ENCODE measurements around the gene MRPS2.

MRPS2 gene

GRCh38 chr9:135482015-135482754 is 18.3 kb upstream of the MRPS2 start:
- no peak for TF ChIP-seq ZFX (IDR thresholded peaks at IDR 0.05)
- no peak for TF ChIP-seq CTCF (conservative IDR thresholded peaks at IDR 0.05)
- H3K27ac ChIP-seq, result no peak overlapping the region

GRCh38 chr9:135484460-135485277 is 15.8 kb upstream of the MRPS2 start:
- no peak for TF ChIP-seq ZFX (IDR thresholded peaks at IDR 0.05)
- H3K27ac ChIP-seq, result no peak overlapping the region

- no peak overlapping the region for H3K27ac ChIP-seq
- TF ChIP-seq ZFX (IDR thresholded peaks at IDR 0.05) (no peak), CTCF (conservative IDR thresholded peaks at IDR 0.05) (no peak)
These were observed 15.1 kb upstream of the MRPS2 start for GRCh38 chr9:135485385-135485784.

GRCh38 chr9:135485832-135486231 is 14.7 kb upstream of the MRPS2 start:
- H3K27ac ChIP-seq, result no peak overlapping the region

GRCh38 chr9:135486267-135487065 is 14.0 kb upstream of the MRPS2 start:
- no peak overlapping the region for H3K27ac ChIP-seq
- TF ChIP-seq CTCF (conservative IDR thresholded peaks at IDR 0.05) (no peak), ZFX (IDR thresholded peaks at IDR 0.05) (no peak)

More at GRCh38 chr9:135485832-135486231, 14.7 kb upstream of the MRPS2 start:
- TF ChIP-seq ZFX (IDR thresholded peaks at IDR 0.05) (no peak), CTCF (conservative IDR thresholded peaks at IDR 0.05) (no peak)

GRCh38 chr9:135487281-135488012 is 13.0 kb upstream of the MRPS2 start:
- TF ChIP-seq ZFX (IDR thresholded peaks at IDR 0.05), result no peak
- TF ChIP-seq CTCF (conservative IDR thresholded peaks at IDR 0.05), result no peak
- H3K27ac ChIP-seq, result no peak overlapping the region

- TF ChIP-seq ZFX (IDR thresholded peaks at IDR 0.05) (no peak), CTCF (conservative IDR thresholded peaks at IDR 0.05) (no peak)
- H3K27ac ChIP-seq, result no peak overlapping the region
These were observed 12.5 kb upstream of the MRPS2 start for GRCh38 chr9:135488013-135488330.

Data from C4-2B (cell line).